Mucosa of gallbladder (tissue), 1 donor: Measurements from ENCODE around the gene OR56B1. TPM values are rescaled to one million over a fixed set of nuclear protein-coding genes. Genes with fewer than 3 reads are reported as not detected.
"Not testable (repeated sequence)": the region's sequence is repeated elsewhere in the genome, so short reads cannot be mapped to it uniquely, and the experiment has no call there.

ENCODE experiments used
- DNase-seq: peaks from one replicate; pipeline ENCODE4 v3.0.0-alpha.2; 2020; ENCODE audit warnings: low spot score
- total RNA-seq: library from RNA; stranded (reverse); gene quantifications from one replicate; pipeline ENCODE4 v1.2.1, GENCODE V29; 2021
- donor health status: DM: no; HTN: no; CAD: no.

OR56B1 gene
- not detected for total RNA-seq

GRCh38 chr11:5736396-5736795 lies at the start of gene OR56B1:
OR56B1 (plus strand) TSS chr11:5736448; CDS start chr11:5736517, 69 bp downstream.
- DNase-seq, result no peak

- DNase-seq, result no peak
These were observed 47.8 kb upstream of the OR56B1 start for GRCh38 chr11:5688482-5688881.

- DNase-seq, result peak; percentile 40
These were observed 46.7 kb upstream of the OR56B1 start, which contains the start of gene TRIM22 for GRCh38 chr11:5689551-5689983. TRIM22 (plus strand) TSS chr11:5689790; CDS start chr11:5696233, 6,443 bp downstream.

- no peak for DNase-seq
These were observed 46.0 kb upstream of the OR56B1 start for GRCh38 chr11:5690216-5690615.

GRCh38 chr11:5690736-5691135 lies 45.5 kb upstream of the OR56B1 start:
- no peak for DNase-seq

- not testable (repeated sequence) for DNase-seq
These were observed 44.8 kb upstream of the OR56B1 start for GRCh38 chr11:5691238-5691963.

- DNase-seq, result no peak
These were observed 44.3 kb upstream of the OR56B1 start for GRCh38 chr11:5691964-5692361.

GRCh38 chr11:5694642-5695041 lies 41.6 kb upstream of the OR56B1 start:
- no peak for DNase-seq

GRCh38 chr11:5695580-5695979 lies 40.7 kb upstream of the OR56B1 start:
- DNase-seq, result no peak

- DNase-seq, result no peak
These were observed 40.0 kb upstream of the OR56B1 start for GRCh38 chr11:5696210-5696609.

- DNase-seq, result no peak
These were observed 38.0 kb upstream of the OR56B1 start for GRCh38 chr11:5698281-5698680.

GRCh38 chr11:5700421-5701054 lies 35.7 kb upstream of the OR56B1 start:
- no peak for DNase-seq

GRCh38 chr11:5701055-5701577 lies 35.1 kb upstream of the OR56B1 start:
- DNase-seq, result no peak

- no peak for DNase-seq
These were observed 32.3 kb upstream of the OR56B1 start for GRCh38 chr11:5703741-5704536.

- DNase-seq, result no peak
These were observed 30.6 kb upstream of the OR56B1 start for GRCh38 chr11:5705688-5706087.

- no peak for DNase-seq
These were observed 23.7 kb upstream of the OR56B1 start for GRCh38 chr11:5712507-5712906.

- no peak for DNase-seq
These were observed 22.6 kb upstream of the OR56B1 start for GRCh38 chr11:5713695-5714094.

GRCh38 chr11:5716518-5716917 lies 19.7 kb upstream of the OR56B1 start:
- DNase-seq, result not testable (repeated sequence)

- DNase-seq, result no peak
These were observed 16.3 kb upstream of the OR56B1 start for GRCh38 chr11:5719703-5720495.

- peak; percentile 34 for DNase-seq
These were observed 13.6 kb upstream of the OR56B1 start for GRCh38 chr11:5722622-5723021.

GRCh38 chr11:5726351-5726750 lies 9.9 kb upstream of the OR56B1 start:
- no peak for DNase-seq
